HL-60 (cell line): ENCODE results near the gene LMBR1.
"Not testable (repeated sequence)": the region's sequence is repeated elsewhere in the genome, so short reads cannot be mapped to it uniquely, and the experiment has no call there.

Experiments
- DNase-seq, 2 experiments: peaks; one replicate each; pipeline ENCODE4 v3.0.0-alpha.2; 2010 to 2020; ENCODE audit warnings: low read depth in 1 of 2, low spot score in 1 of 2
- H3K27ac ChIP-seq: fragments of 250-450 bp; sonication (Bioruptor Pico); replicated peaks from 2 replicates; pipeline ENCODE4 v1.5.1; 2020; ENCODE audit warnings: mild to moderate bottlenecking, moderate library complexity
- H3K27me3 ChIP-seq: fragments of 250-450 bp; sonication (Bioruptor Pico); 2 replicates; pipeline ENCODE4 v1.5.1; 2021; ENCODE audit warnings: mild to moderate bottlenecking, moderate library complexity; ENCODE audit not compliant: insufficient read depth, poor library complexity, severe bottlenecking
- H3K4me3 ChIP-seq: replicated peaks from 2 replicates; pipeline ENCODE4 v1.5.1; 2011; ENCODE audit warnings: mild to moderate bottlenecking, control low read depth, low read length; ENCODE audit not compliant: insufficient read depth
- GABPA ChIP-seq: IDR thresholded peaks from 2 replicates; pipeline ENCODE4 v1.6.1; 2012; ENCODE audit warnings: low read depth
- POLR2AphosphoS5 ChIP-seq: IDR thresholded peaks from 2 replicates; pipeline ENCODE4 v1.6.1; 2012; ENCODE audit warnings: low read depth
- REST ChIP-seq: IDR thresholded peaks from 2 replicates; pipeline ENCODE4 v1.6.1; 2012; ENCODE audit warnings: low read depth; ENCODE audit not compliant: insufficient replicate concordance
- SPI1 ChIP-seq: IDR thresholded peaks from 2 replicates; pipeline ENCODE4 v1.6.1; 2012; ENCODE audit warnings: low read depth, mild to moderate bottlenecking, borderline replicate concordance
- TF ChIP-seq, protein P1 (sequence below): IDR thresholded peaks from one replicate; pipeline ENCODE4 v1.5.1; 2011; ENCODE audit warnings: low read length, control low read depth, inconsistent platforms; ENCODE audit not compliant: insufficient read depth

The LMBR1 gene

GRCh38 chr7:156940421-156941122 is 47.6 kb upstream of the LMBR1 start:
- TF ChIP-seq REST (no peak), GABPA (no peak), SPI1 (no peak), POLR2AphosphoS5 (no peak)
- TF ChIP-seq, protein P1, sequence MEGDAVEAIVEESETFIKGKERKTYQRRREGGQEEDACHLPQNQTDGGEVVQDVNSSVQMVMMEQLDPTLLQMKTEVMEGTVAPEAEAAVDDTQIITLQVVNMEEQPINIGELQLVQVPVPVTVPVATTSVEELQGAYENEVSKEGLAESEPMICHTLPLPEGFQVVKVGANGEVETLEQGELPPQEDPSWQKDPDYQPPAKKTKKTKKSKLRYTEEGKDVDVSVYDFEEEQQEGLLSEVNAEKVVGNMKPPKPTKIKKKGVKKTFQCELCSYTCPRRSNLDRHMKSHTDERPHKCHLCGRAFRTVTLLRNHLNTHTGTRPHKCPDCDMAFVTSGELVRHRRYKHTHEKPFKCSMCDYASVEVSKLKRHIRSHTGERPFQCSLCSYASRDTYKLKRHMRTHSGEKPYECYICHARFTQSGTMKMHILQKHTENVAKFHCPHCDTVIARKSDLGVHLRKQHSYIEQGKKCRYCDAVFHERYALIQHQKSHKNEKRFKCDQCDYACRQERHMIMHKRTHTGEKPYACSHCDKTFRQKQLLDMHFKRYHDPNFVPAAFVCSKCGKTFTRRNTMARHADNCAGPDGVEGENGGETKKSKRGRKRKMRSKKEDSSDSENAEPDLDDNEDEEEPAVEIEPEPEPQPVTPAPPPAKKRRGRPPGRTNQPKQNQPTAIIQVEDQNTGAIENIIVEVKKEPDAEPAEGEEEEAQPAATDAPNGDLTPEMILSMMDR: no peak
- no peak for DNase-seq
- no peak overlapping the region for H3K4me3 ChIP-seq
- no peak overlapping the region for H3K27ac ChIP-seq
- peaks cover 4% of the 10 kb centered on the region for H3K27me3 ChIP-seq

DNA sequence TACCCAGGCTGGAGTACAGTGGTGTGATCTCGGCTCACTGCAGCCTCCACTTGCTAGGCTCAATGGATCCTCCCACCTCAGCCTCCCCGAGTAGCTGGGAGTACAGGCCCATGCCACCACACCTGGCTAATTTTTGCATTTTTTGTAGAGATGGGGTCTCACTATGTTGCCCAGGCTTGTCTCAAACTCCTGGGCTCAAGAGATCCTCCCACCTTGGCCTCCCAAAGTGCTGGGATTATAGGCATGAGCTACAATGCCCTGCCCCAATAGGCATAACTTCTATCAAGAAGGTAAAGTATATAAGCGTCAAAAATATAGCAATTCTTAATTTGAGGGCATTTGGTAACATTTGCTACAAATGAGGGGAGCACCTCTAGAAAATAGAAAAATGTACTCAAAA is 43.8 kb upstream of the LMBR1 start:
- not testable (repeated sequence) for H3K4me3 ChIP-seq, DNase-seq, H3K27ac ChIP-seq, H3K27me3 ChIP-seq

- no peak overlapping the region for H3K27ac ChIP-seq
- no peaks in the 10 kb centered on the region for H3K27me3 ChIP-seq
- no peak for DNase-seq
- TF ChIP-seq REST (no peak), POLR2AphosphoS5 (no peak), GABPA (no peak), SPI1 (no peak)
- TF ChIP-seq, protein P1: no peak
- no peak overlapping the region for H3K4me3 ChIP-seq
These were observed 42.3 kb upstream of the LMBR1 start for GRCh38 chr7:156935250-156935649.

DNA sequence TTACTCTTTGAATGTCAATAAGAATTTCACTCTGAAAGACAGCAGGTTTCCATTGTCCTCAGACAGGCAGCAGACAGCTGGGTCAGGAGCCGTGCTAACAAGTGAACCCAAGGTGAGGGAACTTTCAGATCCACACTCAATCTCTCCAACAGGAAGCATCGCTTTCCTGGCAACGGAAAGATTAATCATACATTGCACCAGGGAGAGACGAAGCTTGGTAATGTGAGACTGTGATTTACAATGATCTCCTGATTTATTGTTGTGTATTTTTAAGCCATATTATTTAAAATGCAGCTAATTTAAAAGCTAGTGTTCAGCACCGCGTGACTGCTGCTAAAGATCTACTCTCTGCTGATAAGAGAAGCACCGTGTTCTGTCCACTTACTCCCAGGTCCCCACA is 39.0 kb upstream of the LMBR1 start:
- TF ChIP-seq POLR2AphosphoS5 (no peak), GABPA (no peak), SPI1 (no peak), REST (no peak)
- TF ChIP-seq, protein P1: no peak
- Histone ChIP-seq H3K27me3 (peaks cover 3% of the 10 kb centered on the region), H3K27ac (no peak overlapping the region), H3K4me3 (no peak overlapping the region)
- no peak for DNase-seq
